ENCODE results near the gene OSBP2. TPM values are rescaled to one million over a fixed set of nuclear protein-coding genes. Genes with fewer than 3 reads are reported as not detected.

OSBP2 gene
- total and polyA plus RNA-seq, 2 experiments from 2014 or later: 2.1 to 2.9 TPM

DNA sequence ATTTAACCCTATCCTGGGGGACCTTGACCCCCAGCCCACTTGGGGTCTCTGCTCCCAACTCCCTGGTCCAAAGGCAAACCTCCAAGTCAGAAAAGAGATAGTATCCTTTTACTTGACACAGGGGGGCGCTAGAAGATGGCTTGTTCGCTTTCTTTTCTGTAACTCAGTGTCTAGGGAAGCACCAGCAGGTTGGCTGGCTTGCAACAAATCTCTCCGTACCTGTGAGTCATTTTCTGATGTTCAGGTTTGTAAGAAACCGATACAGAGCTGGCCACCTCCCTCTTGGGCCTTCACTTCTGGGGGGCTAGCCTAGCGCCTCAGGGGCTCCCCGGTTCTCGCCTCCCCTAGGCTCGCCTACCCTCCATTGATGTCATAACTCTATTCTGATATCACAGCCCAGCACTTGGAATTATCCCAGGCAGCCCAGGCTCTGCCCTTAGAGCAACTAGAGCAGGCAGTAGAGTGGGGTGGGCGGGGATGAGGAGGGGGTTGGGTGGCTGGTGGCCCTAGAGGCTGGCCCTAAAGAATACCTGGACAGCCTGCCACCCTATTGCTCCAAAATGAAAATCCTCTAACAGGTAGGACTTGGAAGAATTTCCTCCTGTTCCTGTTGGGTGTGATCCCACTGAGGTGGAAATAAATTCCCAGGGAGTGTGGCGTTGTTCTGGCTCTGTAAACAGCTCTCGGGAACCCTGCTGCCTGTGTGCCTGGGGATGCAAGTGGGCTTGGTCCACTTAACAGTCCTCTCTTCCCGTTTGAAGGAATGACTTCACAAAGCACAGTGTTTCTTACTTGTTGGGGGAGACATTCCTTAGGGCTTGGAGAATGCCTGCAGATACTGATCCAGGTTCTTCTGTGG, 69.4 kb downstream of the OSBP2 start:
- H3K79me2 ChIP-seq (replicated peaks; ENCODE audit: insufficient read depth): no peaks in the 10 kb centered on the region
- H3K9me2 ChIP-seq (ENCODE audit: insufficient read depth): no peaks in the 10 kb centered on the region
- no peaks in the 10 kb centered on the region for H3K27me3 ChIP-seq (ENCODE audit: insufficient read depth)
- H3K36me3 Mint-ChIP-seq (ENCODE audit: low read depth): no peaks in the 10 kb centered on the region
- H3K27ac ChIP-seq (ENCODE audit: low read depth): no peak overlapping the region; the same call in 1 of the 2 replicates
- peak overlapping the region; percentile 31; the same call in 1 of the 3 replicates for H3K4me3 Mint-ChIP-seq
- H3K4me3 ChIP-seq: no peak overlapping the region
- H3K9me3 Mint-ChIP-seq: no peaks in the 10 kb centered on the region
- H3K4me1 ChIP-seq (ENCODE audit: insufficient read depth): 0 out of 2 replicates have a peak, but pooled peaks cover 5% of the 10 kb centered on the region
- TF ChIP-seq CTCF (conservative IDR thresholded peaks at IDR 0.05; ENCODE audit: low read depth in 2 of 2) (peak; percentile 83 to 84), ZNF331 (CRISPR knock-in tag; IDR thresholded peaks at IDR 0.05; ENCODE audit: low read depth) (no peak)
- 0 out of 2 replicates have a peak overlapping the region, but pooled peaks have one; percentile 12 for H3K4me2 ChIP-seq
- no peak overlapping the region for H3K27ac Mint-ChIP-seq
- peaks cover 11% of the 10 kb centered on the region for H3K27me3 Mint-ChIP-seq (ENCODE audit: insufficient read depth, low read depth, poor library complexity)
- H2AFZ ChIP-seq: no peak overlapping the region
- ATAC-seq (peak; percentile 94), DNase-seq (ENCODE audit: low spot score) (peak; percentile 92)
- no peaks in the 10 kb centered on the region for H3F3A ChIP-seq (replicated peaks; ENCODE audit: low read depth)
- H3K36me3 ChIP-seq (ENCODE audit: insufficient read depth): no peaks in the 10 kb centered on the region
- H4K20me1 ChIP-seq (replicated peaks; ENCODE audit: insufficient read depth): no peaks in the 10 kb centered on the region
- H3K4me1 Mint-ChIP-seq: peaks cover 3% of the 10 kb centered on the region; the same call in 1 of the 3 replicates

- Histone ChIP-seq H3K79me2 (replicated peaks; ENCODE audit: insufficient read depth) (no peaks in the 10 kb centered on the region), H3F3A (replicated peaks; ENCODE audit: low read depth) (no peaks in the 10 kb centered on the region), H3K4me3 (no peak overlapping the region), H3K36me3 (ENCODE audit: insufficient read depth) (no peaks in the 10 kb centered on the region), H3K27me3 (ENCODE audit: insufficient read depth) (no peaks in the 10 kb centered on the region), H4K20me1 (replicated peaks; ENCODE audit: insufficient read depth) (no peaks in the 10 kb centered on the region), H3K4me2 (no peak overlapping the region), H3K9me2 (ENCODE audit: insufficient read depth) (no peaks in the 10 kb centered on the region), H2AFZ (no peak overlapping the region), H3K4me1 (ENCODE audit: insufficient read depth) (0 out of 2 replicates have a peak, but pooled peaks cover 5% of the 10 kb centered on the region), H3K27ac (ENCODE audit: low read depth) (no peak overlapping the region)
- no peak overlapping the region for H3K4me3 Mint-ChIP-seq
- peaks cover 3% of the 10 kb centered on the region; the same call in 1 of the 3 replicates for H3K4me1 Mint-ChIP-seq
- H3K27me3 Mint-ChIP-seq (ENCODE audit: insufficient read depth, low read depth, poor library complexity): peaks cover 11% of the 10 kb centered on the region
- no peaks in the 10 kb centered on the region for H3K36me3 Mint-ChIP-seq (ENCODE audit: low read depth)
- ATAC-seq (no peak), DNase-seq (ENCODE audit: low spot score) (no peak)
- no peaks in the 10 kb centered on the region for H3K9me3 Mint-ChIP-seq
- no peak overlapping the region for H3K27ac Mint-ChIP-seq
- TF ChIP-seq EZH2phosphoT487 (IDR thresholded peaks at IDR 0.05; ENCODE audit: unreplicated experiment) (no peak), ZNF331 (CRISPR knock-in tag; IDR thresholded peaks at IDR 0.05; ENCODE audit: low read depth) (no peak), EZH2 (IDR thresholded peaks at IDR 0.05; ENCODE audit: low read depth, unreplicated experiment) (no peak), POLR2AphosphoS5 (IDR thresholded peaks at IDR 0.05; ENCODE audit: low read depth) (no peak), REST (IDR thresholded peaks at IDR 0.05; ENCODE audit: unreplicated experiment) (no peak), CTCF (conservative IDR thresholded peaks at IDR 0.05; ENCODE audit: low read depth in 2 of 2) (no peak)
Measured at GRCh38 chr22:30767661-30768060, 73.0 kb downstream of the OSBP2 start.
